ENCODE measurements around the gene SH3PXD2A.

Gene SH3PXD2A

GRCh38 chr10:103651783-103652476, 203.4 kb downstream of the SH3PXD2A start:
- no peak overlapping the region for H3K9ac ChIP-seq (ENCODE audit: low read length)
- H3K4me1 ChIP-seq (ENCODE audit: control insufficient read depth, insufficient read depth, low read length), result peaks cover 29% of the 10 kb centered on the region
- no peak overlapping the region for H3K27ac ChIP-seq (ENCODE audit: low read depth, low read length)
- no peaks in the 10 kb centered on the region for H3K27me3 ChIP-seq (ENCODE audit: control insufficient read depth, insufficient read depth, low read length)
- H3K36me3 ChIP-seq (ENCODE audit: control insufficient read depth, insufficient read depth, low read length), result peaks cover 6% of the 10 kb centered on the region
- H3K4me3 ChIP-seq (ENCODE audit: low read length), result no peak overlapping the region

GRCh38 chr10:103651333-103651732, 204.0 kb downstream of the SH3PXD2A start:
- Histone ChIP-seq H3K36me3 (ENCODE audit: control insufficient read depth, insufficient read depth, low read length) (peaks cover 6% of the 10 kb centered on the region), H3K4me3 (ENCODE audit: low read length) (no peak overlapping the region), H3K27ac (ENCODE audit: low read depth, low read length) (no peak overlapping the region), H3K9ac (ENCODE audit: low read length) (no peak overlapping the region), H3K4me1 (ENCODE audit: control insufficient read depth, insufficient read depth, low read length) (peaks cover 29% of the 10 kb centered on the region), H3K27me3 (ENCODE audit: control insufficient read depth, insufficient read depth, low read length) (no peaks in the 10 kb centered on the region)

- peaks cover 6% of the 10 kb centered on the region for H3K36me3 ChIP-seq (ENCODE audit: control insufficient read depth, insufficient read depth, low read length)
- H3K9ac ChIP-seq (ENCODE audit: low read length), result no peak overlapping the region
- peaks cover 42% of the 10 kb centered on the region for H3K4me1 ChIP-seq (ENCODE audit: control insufficient read depth, insufficient read depth, low read length)
- no peak overlapping the region for H3K4me3 ChIP-seq (ENCODE audit: low read length)
- H3K27ac ChIP-seq (ENCODE audit: low read depth, low read length), result peak overlapping the region; percentile 24
- H3K27me3 ChIP-seq (ENCODE audit: control insufficient read depth, insufficient read depth, low read length), result no peaks in the 10 kb centered on the region
Observed at GRCh38 chr10:103649654-103650423, 205.5 kb downstream of the SH3PXD2A start.

GRCh38 chr10:103648636-103649532, 206.5 kb downstream of the SH3PXD2A start:
- H3K27me3 ChIP-seq (ENCODE audit: control insufficient read depth, insufficient read depth, low read length), result no peaks in the 10 kb centered on the region
- H3K36me3 ChIP-seq (ENCODE audit: control insufficient read depth, insufficient read depth, low read length), result peaks cover 6% of the 10 kb centered on the region
- H3K9ac ChIP-seq (ENCODE audit: low read length), result no peak overlapping the region
- peak overlapping the region; percentile 24 for H3K27ac ChIP-seq (ENCODE audit: low read depth, low read length)
- peaks cover 44% of the 10 kb centered on the region for H3K4me1 ChIP-seq (ENCODE audit: control insufficient read depth, insufficient read depth, low read length)
- H3K4me3 ChIP-seq (ENCODE audit: low read length), result peak overlapping the region; percentile 26

GRCh38 chr10:103648251-103648635, 207.1 kb downstream of the SH3PXD2A start:
- Histone ChIP-seq H3K36me3 (ENCODE audit: control insufficient read depth, insufficient read depth, low read length) (peaks cover 6% of the 10 kb centered on the region), H3K4me1 (ENCODE audit: control insufficient read depth, insufficient read depth, low read length) (peaks cover 44% of the 10 kb centered on the region), H3K4me3 (ENCODE audit: low read length) (peak overlapping the region; percentile 26)

GRCh38 chr10:103646304-103646703, 209.1 kb downstream of the SH3PXD2A start:
- Histone ChIP-seq H3K36me3 (ENCODE audit: control insufficient read depth, insufficient read depth, low read length) (peaks cover 6% of the 10 kb centered on the region), H3K4me3 (ENCODE audit: low read length) (no peak overlapping the region), H3K9ac (ENCODE audit: low read length) (no peak overlapping the region), H3K4me1 (ENCODE audit: control insufficient read depth, insufficient read depth, low read length) (peaks cover 36% of the 10 kb centered on the region), H3K27ac (ENCODE audit: low read depth, low read length) (no peak overlapping the region), H3K27me3 (ENCODE audit: control insufficient read depth, insufficient read depth, low read length) (no peaks in the 10 kb centered on the region)

More at GRCh38 chr10:103648251-103648635, 207.1 kb downstream of the SH3PXD2A start:
- Histone ChIP-seq H3K27me3 (ENCODE audit: control insufficient read depth, insufficient read depth, low read length) (no peaks in the 10 kb centered on the region), H3K27ac (ENCODE audit: low read depth, low read length) (peak overlapping the region; percentile 24), H3K9ac (ENCODE audit: low read length) (no peak overlapping the region)

- no peaks in the 10 kb centered on the region for H3K27me3 ChIP-seq (ENCODE audit: control insufficient read depth, insufficient read depth, low read length)
- H3K4me3 ChIP-seq (ENCODE audit: low read length), result no peak overlapping the region
- H3K9ac ChIP-seq (ENCODE audit: low read length), result no peak overlapping the region
- H3K27ac ChIP-seq (ENCODE audit: low read depth, low read length), result peak overlapping the region; percentile 38
- H3K36me3 ChIP-seq (ENCODE audit: control insufficient read depth, insufficient read depth, low read length), result peaks cover 6% of the 10 kb centered on the region
- H3K4me1 ChIP-seq (ENCODE audit: control insufficient read depth, insufficient read depth, low read length), result peaks cover 40% of the 10 kb centered on the region
Observed at GRCh38 chr10:103645141-103646054, 210.0 kb downstream of the SH3PXD2A start.

GRCh38 chr10:103643381-103643780, 212.0 kb downstream of the SH3PXD2A start:
- Histone ChIP-seq H3K4me1 (ENCODE audit: control insufficient read depth, insufficient read depth, low read length) (peaks cover 35% of the 10 kb centered on the region), H3K27me3 (ENCODE audit: control insufficient read depth, insufficient read depth, low read length) (no peaks in the 10 kb centered on the region), H3K4me3 (ENCODE audit: low read length) (no peak overlapping the region), H3K27ac (ENCODE audit: low read depth, low read length) (no peak overlapping the region), H3K9ac (ENCODE audit: low read length) (no peak overlapping the region), H3K36me3 (ENCODE audit: control insufficient read depth, insufficient read depth, low read length) (peaks cover 6% of the 10 kb centered on the region)

- peaks cover 49% of the 10 kb centered on the region for H3K4me1 ChIP-seq (ENCODE audit: control insufficient read depth, insufficient read depth, low read length)
- H3K9ac ChIP-seq (ENCODE audit: low read length), result no peak overlapping the region
- no peaks in the 10 kb centered on the region for H3K36me3 ChIP-seq (ENCODE audit: control insufficient read depth, insufficient read depth, low read length)
- no peaks in the 10 kb centered on the region for H3K27me3 ChIP-seq (ENCODE audit: control insufficient read depth, insufficient read depth, low read length)
- H3K4me3 ChIP-seq (ENCODE audit: low read length), result no peak overlapping the region
- no peak overlapping the region for H3K27ac ChIP-seq (ENCODE audit: low read depth, low read length)
Observed at GRCh38 chr10:103641326-103641725, 214.1 kb downstream of the SH3PXD2A start.

- H3K4me3 ChIP-seq (ENCODE audit: low read length), result no peak overlapping the region
- H3K4me1 ChIP-seq (ENCODE audit: control insufficient read depth, insufficient read depth, low read length), result peaks cover 47% of the 10 kb centered on the region
- H3K27me3 ChIP-seq (ENCODE audit: control insufficient read depth, insufficient read depth, low read length), result no peaks in the 10 kb centered on the region
- H3K27ac ChIP-seq (ENCODE audit: low read depth, low read length), result no peak overlapping the region
- no peaks in the 10 kb centered on the region for H3K36me3 ChIP-seq (ENCODE audit: control insufficient read depth, insufficient read depth, low read length)
- no peak overlapping the region for H3K9ac ChIP-seq (ENCODE audit: low read length)
Observed at GRCh38 chr10:103640436-103641181, 214.8 kb downstream of the SH3PXD2A start.

GRCh38 chr10:103638948-103639347, 216.4 kb downstream of the SH3PXD2A start:
- Histone ChIP-seq H3K36me3 (ENCODE audit: control insufficient read depth, insufficient read depth, low read length) (peaks cover 5% of the 10 kb centered on the region), H3K4me3 (ENCODE audit: low read length) (no peak overlapping the region), H3K4me1 (ENCODE audit: control insufficient read depth, insufficient read depth, low read length) (peaks cover 38% of the 10 kb centered on the region), H3K9ac (ENCODE audit: low read length) (no peak overlapping the region), H3K27ac (ENCODE audit: low read depth, low read length) (peak overlapping the region; percentile 51), H3K27me3 (ENCODE audit: control insufficient read depth, insufficient read depth, low read length) (no peaks in the 10 kb centered on the region)

All from rectal smooth muscle tissue (tissue), 1 donor.